Activated CD8-positive, alpha-beta memory T cell treated with anti-CD3 and anti-CD28 coated beads for 4 hours (primary cell): ENCODE results near the gene RMND5B.
"Not testable (repeated sequence)": the region's sequence is repeated elsewhere in the genome, so short reads cannot be mapped to it uniquely, and the experiment has no call there.

Source experiments
- DNase-seq, 2 donors: peaks; one replicate each; pipeline ENCODE4 v3.0.0-alpha.2; 2020; ENCODE audit warnings: low read depth in 2 of 2

Gene RMND5B

DNA sequence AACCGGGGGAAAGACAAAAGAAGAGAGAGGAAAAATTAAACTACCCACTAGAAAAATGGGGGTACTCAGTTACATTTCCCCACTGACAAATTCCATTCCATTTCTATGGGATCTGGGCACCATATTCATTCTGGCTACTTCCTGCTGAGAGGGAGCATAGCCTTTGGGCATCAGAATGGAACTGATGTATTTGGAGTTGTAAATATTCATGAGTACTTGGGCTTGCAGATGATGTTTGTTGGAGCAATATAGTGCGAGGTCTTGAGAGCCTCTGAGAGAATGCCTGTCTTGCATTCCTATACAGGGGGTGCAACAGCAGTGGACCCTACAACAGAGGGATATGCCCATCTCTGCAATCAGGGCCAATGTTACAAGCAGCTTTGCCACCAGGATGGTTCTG is 39.6 kb downstream of the RMND5B start:
- no peak for DNase-seq

GRCh38 chr5:178174456-178174855 is 43.6 kb downstream of the RMND5B start:
- DNase-seq = no peak

GRCh38 chr5:178176791-178177190 is 46.0 kb downstream of the RMND5B start:
- DNase-seq = no peak

DNA sequence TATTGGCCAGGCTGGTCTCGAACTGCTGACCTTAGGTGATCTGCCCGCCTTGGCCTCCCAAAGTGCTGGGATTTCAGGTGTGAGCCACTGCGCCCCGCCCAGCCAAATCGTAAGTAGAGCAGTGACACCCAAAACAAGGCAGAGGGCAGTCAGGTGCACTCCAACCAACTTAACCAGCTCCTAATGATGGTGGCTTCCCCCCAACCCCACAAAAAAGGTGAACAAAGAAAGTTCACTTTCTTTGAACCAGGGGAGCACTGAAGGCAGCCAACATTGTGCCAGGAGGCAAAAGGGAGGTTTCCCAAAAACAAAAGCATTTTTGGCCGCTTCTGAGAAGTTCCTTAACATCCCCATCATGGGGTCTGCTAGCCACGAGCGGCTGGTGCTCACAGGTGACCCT is 46.8 kb downstream of the RMND5B start:
- DNase-seq = no peak

- DNase-seq = no peak
These were observed 49.5 kb downstream of the RMND5B start for GRCh38 chr5:178180141-178180863.

GRCh38 chr5:178182158-178182876 is 51.5 kb downstream of the RMND5B start:
- no peak for DNase-seq

DNA sequence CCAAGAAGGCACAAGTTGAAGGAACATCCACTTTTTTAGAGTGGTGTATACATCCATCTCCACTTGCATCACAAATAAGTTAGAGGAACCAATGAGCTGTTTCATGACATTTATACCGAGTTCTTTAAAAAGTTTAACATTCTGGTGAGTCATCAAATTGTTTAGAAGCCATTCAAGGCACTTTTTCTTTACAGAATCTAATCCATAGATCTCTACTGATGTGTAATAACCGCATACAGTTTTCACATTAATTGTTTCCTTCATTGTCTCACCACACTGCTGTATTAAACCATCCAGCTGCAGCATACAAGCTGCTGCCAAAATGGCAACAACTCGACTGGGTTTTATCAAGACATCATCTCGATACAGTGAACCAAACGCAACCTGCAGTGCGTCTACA is 55.6 kb downstream of the RMND5B start:
- no peak for DNase-seq

DNA sequence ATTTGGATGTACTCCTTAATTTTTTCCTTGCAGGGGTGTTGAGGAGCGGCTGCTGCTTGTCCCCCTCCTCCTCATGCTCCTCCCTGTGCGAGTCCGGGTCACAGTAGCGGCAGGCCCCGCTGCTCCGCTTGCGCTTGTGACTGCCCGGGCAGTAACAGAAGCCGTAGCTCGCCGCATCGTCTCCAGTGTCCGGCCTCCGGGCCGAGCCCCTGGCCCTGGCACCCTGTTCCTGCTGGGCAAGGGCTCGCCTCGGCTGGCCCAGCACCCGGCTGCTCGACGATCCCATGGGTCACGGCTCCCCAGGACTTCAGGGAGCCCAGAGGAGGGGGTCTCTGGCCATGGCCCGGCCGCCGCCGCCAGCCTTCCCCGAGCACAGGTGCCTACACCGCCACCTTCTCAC is 56.2 kb downstream of the RMND5B start, which contains the start of gene GMCL2:
TSS of gene GMCL2 (minus strand) at position 358 of the 400 bp plus-strand sequence. CDS start at position 286, 72 bp downstream.
- no peak for DNase-seq

GRCh38 chr5:178189433-178189832 is 58.6 kb downstream of the RMND5B start:
- DNase-seq = no peak

DNA sequence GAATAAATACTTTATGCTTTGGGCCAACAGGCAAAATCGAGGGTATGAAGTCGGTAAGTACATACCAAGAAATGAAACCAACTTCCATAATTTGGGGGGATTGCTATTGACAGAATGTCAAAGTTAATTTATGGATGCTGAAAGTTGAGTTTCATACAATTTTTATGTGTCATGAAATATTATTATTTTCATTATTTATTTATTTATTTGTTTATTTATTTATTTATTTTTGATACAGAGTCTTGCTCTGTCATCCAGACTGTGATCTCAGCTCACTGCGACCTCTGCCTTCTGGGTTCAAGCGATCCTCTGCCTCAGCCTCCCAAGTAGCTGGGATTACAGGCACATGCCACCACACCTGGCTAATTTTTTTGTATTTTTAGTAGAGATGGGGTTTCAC is 60.8 kb downstream of the RMND5B start:
- DNase-seq = no peak

DNA sequence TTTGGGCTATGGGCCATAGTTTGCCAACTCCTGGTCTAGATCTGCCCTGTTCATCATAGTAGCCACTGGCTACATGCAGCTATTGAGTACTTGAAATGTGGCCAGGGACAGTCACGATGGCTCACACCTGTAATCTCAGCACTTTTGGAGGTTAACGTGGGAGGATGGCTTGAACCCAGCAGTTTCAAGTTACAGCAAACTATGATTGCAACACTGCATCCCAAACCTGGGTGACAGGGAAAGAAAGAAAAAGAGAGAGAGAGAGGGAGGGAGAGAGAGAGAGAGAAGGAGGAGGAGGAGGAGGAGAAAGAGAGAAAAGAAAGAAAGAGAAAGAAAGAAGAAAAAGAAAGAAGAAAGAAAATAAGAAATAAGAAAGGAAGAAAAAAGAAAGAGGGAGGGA is 61.4 kb downstream of the RMND5B start:
- no peak for DNase-seq

DNA sequence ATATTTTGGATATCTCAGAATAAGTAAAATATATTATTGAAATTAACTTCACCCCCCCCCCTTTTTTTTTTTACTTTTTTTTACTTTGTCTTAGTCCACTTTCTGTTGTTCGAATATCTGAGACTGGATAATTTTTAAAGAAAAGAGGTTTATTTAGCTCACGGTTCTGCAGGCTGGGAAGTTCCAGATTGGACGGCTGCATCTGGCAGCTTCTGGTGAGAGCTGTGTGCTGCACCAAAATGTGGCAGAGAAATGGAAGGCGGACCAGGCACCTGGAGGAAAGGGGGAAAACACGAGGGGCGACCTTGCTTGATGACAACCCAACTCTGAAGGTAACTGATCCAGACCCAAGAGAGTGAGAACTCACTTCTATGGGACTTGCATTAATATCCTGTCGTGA is 62.0 kb downstream of the RMND5B start:
- no peak for DNase-seq

GRCh38 chr5:178193251-178193809 is 62.5 kb downstream of the RMND5B start:
- DNase-seq = no peak

- DNase-seq = no peak
These were observed 63.2 kb downstream of the RMND5B start for GRCh38 chr5:178194026-178194425.

GRCh38 chr5:178196281-178196812 is 65.5 kb downstream of the RMND5B start:
- no peak for DNase-seq

DNA sequence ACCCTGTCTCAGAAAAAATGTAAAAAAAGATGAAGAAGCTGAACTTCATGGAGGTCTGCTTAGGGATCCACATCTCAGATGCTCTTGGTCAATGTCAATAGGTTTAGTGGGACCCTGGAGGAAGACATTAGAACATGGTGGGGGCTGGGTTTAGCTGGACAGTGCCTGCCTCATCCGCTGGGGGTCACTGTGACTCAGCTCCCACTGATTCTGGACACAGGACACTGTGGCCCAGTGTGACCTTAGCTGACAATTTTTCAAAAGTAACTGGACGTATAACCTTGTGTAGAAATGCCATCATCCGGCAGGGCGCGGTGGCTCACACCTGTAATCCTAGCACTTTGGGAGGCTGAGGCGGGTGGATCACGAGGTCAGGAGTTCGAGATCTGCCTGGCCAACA is 66.2 kb downstream of the RMND5B start:
- no peak for DNase-seq

DNA sequence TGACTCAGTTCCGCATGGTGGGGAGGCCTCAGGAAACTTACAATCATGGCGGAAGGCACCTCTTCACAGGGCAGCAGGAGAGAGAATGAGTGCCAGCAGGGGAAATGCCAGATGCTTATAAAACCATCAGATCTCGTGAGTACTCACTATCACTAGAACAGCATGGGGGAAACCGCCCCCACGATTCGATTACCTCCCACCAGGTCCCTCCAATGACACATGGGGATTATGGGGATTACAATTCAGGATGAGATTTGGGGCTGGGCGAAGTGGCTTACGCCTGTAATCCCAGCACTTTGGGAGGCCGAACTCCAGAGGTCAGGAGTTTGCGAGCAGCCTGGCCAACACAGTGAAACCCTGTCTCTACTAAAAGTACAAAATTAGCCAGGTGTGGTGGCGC is 67.3 kb downstream of the RMND5B start:
- not testable (repeated sequence) for DNase-seq

GRCh38 chr5:178198706-178199105 is 67.9 kb downstream of the RMND5B start:
- DNase-seq = no peak

GRCh38 chr5:178199581-178200434 is 69.0 kb downstream of the RMND5B start:
- DNase-seq = no peak
